Dermis microvascular lymphatic vessel endothelial cell (primary cell): ENCODE results near the gene HIPK2. TPM values are rescaled to one million over a fixed set of nuclear protein-coding genes. Genes with fewer than 3 reads are reported as not detected.
"Not testable (repeated sequence)": the region's sequence is repeated elsewhere in the genome, so short reads cannot be mapped to it uniquely, and the experiment has no call there.

Source experiments
- DNase-seq, 2 donors: peaks; one replicate each; pipeline versions ENCODE4 v3.0.0 to v3.0.0-alpha.2; 2010; ENCODE audit warnings: low read depth in 2 of 2
- total RNA-seq: library from RNA; depleted of rRNA; stranded (reverse); fragments of >200 nt; gene quantifications from 2 replicates; pipeline ENCODE4 v1.2.1, GENCODE V29; 2014

The HIPK2 gene
- total RNA-seq, 1 donor from 2014 or later: 5.9 TPM

- no peak for DNase-seq
These were observed 102.4 kb downstream of the HIPK2 start for GRCh38 chr7:139675127-139676125.

GRCh38 chr7:139674752-139675126 lies 103.1 kb downstream of the HIPK2 start:
- no peak for DNase-seq

DNA sequence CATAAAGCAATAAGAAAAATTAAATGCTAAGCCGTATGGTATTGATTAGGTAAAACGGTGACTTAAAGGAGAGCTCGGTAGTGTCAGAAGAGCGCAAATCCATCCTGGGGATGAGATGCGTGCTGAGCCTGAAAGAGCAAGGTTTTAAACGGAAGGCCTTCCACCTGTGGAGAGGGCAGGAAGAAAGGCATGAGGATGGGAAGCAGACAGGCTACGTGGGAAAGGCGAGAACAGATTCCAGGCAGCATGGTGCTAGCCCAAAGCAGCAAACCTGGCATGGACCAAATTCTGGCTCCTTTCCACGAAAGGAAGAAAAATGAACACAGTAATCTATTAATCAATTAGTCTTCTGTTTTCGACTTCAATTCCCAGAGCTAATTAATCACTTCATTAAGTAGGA lies 103.5 kb downstream of the HIPK2 start:
- DNase-seq: no peak

DNA sequence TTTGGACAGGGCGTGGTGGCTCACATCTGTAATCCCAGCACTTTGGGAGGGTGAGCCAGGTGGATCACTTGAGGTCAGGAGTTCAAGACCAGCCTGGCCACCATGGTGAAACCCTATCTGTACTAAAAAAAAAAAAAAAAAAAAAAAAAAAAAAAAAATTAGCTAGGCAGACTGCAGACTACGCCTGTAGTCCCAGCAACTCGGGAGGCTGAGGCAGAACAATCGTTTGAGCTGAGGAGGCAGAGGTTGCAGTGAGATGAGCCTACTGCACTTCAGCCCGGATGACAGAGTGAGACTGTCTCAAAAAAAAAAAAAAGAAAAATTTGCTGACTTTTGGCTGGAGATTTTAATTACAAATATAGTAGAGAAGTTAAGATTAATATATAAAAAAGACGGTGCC lies 104.0 kb downstream of the HIPK2 start:
- DNase-seq: no peak

- DNase-seq: no peak
These were observed 104.6 kb downstream of the HIPK2 start for GRCh38 chr7:139673230-139673629.

GRCh38 chr7:139671967-139672366 lies 105.8 kb downstream of the HIPK2 start:
- DNase-seq: no peak

DNA sequence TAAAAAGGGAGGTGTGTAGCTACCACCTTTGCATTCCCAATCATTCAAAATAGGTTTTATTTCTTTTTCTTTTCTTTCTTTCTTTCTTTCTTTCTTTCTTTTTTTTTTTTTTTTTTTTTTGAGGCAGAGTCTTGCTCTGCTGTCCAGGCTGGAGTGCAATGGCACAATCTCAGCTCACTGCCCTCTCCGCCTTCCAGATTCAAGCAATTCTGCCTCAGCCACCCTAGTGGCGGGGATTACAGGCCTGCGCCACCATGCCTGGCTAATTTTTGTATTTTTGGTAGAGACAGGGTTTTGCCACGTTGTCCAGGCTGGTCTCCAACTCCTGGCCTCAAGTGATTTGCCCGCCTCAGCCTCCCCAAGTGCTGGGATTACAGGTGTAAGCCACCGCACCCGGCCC lies 107.1 kb downstream of the HIPK2 start:
- not testable (repeated sequence) for DNase-seq

DNA sequence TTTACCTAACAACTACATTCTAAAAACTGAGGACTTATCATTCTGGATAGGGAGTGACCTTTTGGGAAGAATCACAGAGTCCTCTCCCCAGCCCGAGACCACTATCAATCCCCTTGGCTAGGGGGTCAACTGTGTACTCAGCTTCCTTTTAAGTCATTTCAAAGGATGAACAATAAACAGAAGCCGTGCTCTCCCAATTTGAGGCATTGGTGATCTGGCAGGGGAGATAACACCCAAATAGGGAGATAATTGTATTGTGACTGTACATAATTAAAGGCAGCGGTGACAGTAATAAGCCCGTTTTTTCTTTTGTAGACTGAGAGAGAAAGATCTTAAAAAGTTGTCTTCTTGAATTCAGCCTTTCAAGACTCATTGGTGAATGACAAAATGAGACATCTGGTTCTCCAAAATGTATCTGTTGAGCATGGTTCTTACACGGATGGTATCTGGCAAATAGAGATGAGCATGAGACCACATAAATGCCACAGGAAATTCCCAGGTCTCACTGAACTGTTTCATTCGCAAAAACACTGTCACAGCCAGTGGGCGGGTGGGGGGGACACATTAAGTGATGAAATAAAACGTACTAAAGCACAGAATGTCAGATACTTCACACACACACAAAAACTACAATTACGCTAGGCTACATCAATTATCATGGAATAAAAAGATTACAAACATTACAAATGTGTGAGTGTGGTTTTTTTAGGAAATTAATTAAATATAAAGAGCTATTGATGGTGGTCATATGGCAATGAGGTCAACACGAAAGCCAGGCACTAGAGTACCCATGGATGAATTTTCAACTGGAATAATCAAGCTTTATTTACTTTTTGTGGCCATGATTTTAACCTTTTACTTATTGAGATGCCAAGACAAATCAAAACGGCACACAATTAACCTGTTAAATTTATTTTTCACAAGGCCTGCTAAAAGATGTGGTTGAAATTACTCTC lies 108.4 kb downstream of the HIPK2 start:
- no peak for DNase-seq

DNA sequence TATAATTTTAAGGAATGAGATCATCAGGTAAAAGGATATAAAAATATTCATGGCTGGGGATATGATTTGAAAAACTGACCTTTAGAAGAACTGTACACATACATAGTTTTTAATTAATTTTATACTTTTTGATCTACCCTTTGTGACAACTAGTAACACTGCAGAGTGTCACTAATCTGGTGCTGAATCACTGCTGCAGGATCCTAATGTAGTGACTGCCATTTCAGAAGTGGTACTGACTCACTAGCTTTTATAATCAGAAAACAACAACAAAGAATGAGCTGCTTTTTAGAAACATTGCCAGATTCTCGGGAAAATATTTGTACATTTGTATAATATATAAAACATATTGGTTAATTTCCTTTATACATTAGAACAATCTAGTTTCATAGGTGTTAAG lies 110.4 kb downstream of the HIPK2 start:
- no peak for DNase-seq

- DNase-seq: no peak
These were observed 111.3 kb downstream of the HIPK2 start for GRCh38 chr7:139666501-139666900.

DNA sequence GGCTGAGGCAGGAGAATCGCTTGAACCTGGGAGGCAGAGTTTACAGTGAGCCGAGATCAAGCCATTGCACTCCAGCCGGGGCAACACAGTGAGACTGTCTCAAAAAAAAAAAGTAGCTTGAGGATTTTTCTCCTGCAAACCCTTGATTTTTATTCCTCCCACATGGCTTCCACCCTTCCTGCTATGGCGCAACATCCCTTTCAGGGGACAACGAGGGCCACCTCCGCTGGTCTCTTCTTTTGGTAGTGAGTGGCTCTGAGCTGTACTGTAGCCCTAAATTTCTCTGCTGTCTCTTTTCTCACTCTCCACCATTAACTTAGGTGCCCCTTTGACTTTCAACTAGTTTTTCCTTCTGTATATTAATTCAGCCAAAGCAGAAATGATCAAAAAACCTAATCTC lies 113.4 kb downstream of the HIPK2 start:
- no peak for DNase-seq

GRCh38 chr7:139663608-139664177 lies 114.1 kb downstream of the HIPK2 start:
- DNase-seq: no peak

- no peak for DNase-seq
These were observed 115.9 kb downstream of the HIPK2 start for GRCh38 chr7:139661903-139662302.

GRCh38 chr7:139661043-139661440 lies 116.8 kb downstream of the HIPK2 start:
- DNase-seq: no peak

DNA sequence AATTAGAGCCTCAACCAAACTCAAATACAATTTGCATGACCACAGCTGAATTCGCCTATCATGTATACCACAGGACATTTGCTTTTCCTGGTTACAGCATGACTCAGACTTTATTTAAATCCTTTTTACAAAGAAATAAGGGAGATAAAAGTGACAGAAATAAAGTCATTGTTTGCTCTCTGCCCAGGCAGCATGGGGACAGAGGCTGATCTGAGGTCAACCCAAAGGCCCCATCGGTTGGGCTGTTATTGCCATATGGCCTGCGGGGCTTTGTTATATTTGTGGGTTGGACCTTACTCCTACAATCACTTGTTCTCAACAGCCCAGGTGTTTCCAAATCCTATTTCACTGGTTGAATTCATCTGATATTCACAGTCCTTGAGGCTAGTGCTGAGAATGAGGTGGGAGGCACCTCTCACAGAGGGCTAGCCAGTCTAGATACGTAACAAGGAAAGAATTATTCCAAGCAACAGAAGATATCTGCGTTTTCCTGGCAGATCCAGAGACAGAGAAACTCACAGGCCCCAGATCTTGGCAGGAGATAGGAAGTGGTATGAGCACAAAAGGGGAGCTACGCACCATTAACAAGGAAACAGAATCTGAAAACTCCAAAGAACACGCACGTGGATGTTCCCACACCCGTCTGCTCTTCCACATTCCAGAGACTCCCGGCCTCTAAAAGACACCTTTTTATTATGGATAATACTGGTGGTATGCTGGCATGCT lies 117.3 kb downstream of the HIPK2 start:
- DNase-seq: peak in 1 of 2 donors; percentile 26

- no peak for DNase-seq
These were observed 117.9 kb downstream of the HIPK2 start for GRCh38 chr7:139659922-139660316.

- DNase-seq: no peak
These were observed 118.7 kb downstream of the HIPK2 start for GRCh38 chr7:139658908-139659675.

DNA sequence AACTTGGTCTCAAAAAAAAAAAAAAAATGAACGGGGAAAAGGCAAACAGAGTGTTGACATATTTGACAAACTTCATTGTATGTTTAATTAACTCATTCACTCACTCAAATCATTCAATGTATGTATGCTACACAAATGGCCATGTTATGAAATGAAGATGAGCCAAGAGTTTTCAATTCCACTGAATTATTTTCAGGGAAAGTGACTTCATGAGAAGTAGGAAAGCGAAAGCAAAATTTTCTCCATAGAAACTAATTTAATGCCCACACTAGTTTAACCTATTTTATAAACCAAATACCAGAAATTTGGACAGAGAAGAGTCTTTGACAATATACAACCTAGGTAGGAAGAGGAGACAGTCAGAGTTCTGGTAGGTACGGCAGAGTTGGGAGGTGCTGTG lies 119.5 kb downstream of the HIPK2 start:
- no peak for DNase-seq

DNA sequence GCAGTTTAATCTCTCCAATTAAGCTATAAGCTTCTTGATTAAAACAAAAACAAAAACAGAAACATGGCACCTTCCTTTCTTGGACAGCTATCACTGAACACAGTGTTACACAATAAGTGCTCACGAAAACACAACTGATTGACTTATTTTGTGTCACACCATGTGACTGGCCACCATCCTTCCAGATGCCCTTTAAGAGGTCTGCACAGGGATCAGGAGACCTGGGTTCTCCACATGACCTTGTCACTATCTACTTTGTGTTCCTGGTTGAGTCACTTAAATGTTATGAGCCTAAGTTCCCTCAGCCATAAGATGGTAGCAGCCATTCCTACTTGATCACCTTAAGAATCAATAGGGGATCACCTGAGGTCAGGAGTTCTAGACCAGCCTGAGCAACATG lies 120.1 kb downstream of the HIPK2 start:
- no peak for DNase-seq

- no peak for DNase-seq
These were observed 121.4 kb downstream of the HIPK2 start for GRCh38 chr7:139656387-139656786.
